Mesendoderm (in vitro differentiated cells): ENCODE results near the gene SCD5.

Experiments
- DNase-seq: peaks from one replicate; pipeline ENCODE4 v3.0.0; 2013
- H2AK5ac ChIP-seq: 2 replicates; pipeline ENCODE4 v1.6.1; 2013; ENCODE audit warnings: low read length, inconsistent platforms
- H2BK120ac ChIP-seq: 2 replicates; pipeline ENCODE4 v1.6.1; 2013; ENCODE audit warnings: low read depth, mild to moderate bottlenecking, low read length, moderate library complexity, mixed read lengths
- H2BK15ac ChIP-seq: replicated peaks from 2 replicates; pipeline ENCODE4 v1.6.1; 2013; ENCODE audit warnings: low read depth, mild to moderate bottlenecking, moderate library complexity
- H2BK5ac ChIP-seq: 2 replicates; pipeline ENCODE4 v1.6.1; 2013; ENCODE audit warnings: low read length, inconsistent platforms
- H3K18ac ChIP-seq: 2 replicates; pipeline ENCODE4 v1.6.1; 2013; ENCODE audit warnings: mild to moderate bottlenecking, low read length, mixed read lengths
- H3K23ac ChIP-seq: one replicate; pipeline ENCODE4 v1.6.1; 2013; ENCODE audit warnings: low read length
- H3K27ac ChIP-seq: 2 replicates; pipeline ENCODE4 v1.5.1; 2013; ENCODE audit warnings: low read depth, mild to moderate bottlenecking, inconsistent platforms, low read length, moderate library complexity
- H3K27me3 ChIP-seq: 2 replicates; pipeline ENCODE4 v1.6.1; 2013; ENCODE audit warnings: low read length, control low read depth, mild to moderate bottlenecking, inconsistent platforms; ENCODE audit not compliant: insufficient read depth, poor library complexity
- H3K36me3 ChIP-seq: 2 replicates; pipeline ENCODE4 v1.6.1; 2013; ENCODE audit warnings: low read length, inconsistent platforms; ENCODE audit not compliant: control insufficient read depth, insufficient read depth
- H3K4ac ChIP-seq: one replicate; pipeline ENCODE4 v1.6.1; 2013; ENCODE audit warnings: low read depth, mild to moderate bottlenecking, low read length, moderate library complexity
- H3K4me1 ChIP-seq: 2 replicates; pipeline ENCODE4 v1.6.1; 2013; ENCODE audit warnings: low read depth, low read length, inconsistent platforms; ENCODE audit not compliant: control insufficient read depth
- H3K4me2 ChIP-seq: 2 replicates; pipeline ENCODE4 v1.6.1; 2013; ENCODE audit warnings: low read length
- H3K4me3 ChIP-seq: 2 replicates; pipeline ENCODE4 v1.5.1; 2013; ENCODE audit warnings: mild to moderate bottlenecking, low read length
- H3K56ac ChIP-seq: one replicate; pipeline ENCODE4 v1.6.1; 2013; ENCODE audit warnings: low read length
- H3K79me1 ChIP-seq: 2 replicates; pipeline ENCODE4 v1.6.1; 2013; ENCODE audit warnings: low read length, inconsistent platforms
- H3K79me2 ChIP-seq: 2 replicates; pipeline ENCODE4 v1.6.1; 2013; ENCODE audit warnings: mild to moderate bottlenecking, low read length; ENCODE audit not compliant: control insufficient read depth, insufficient read depth
- H3K9ac ChIP-seq: 2 replicates; pipeline ENCODE4 v1.6.1; 2013; ENCODE audit warnings: low read length, inconsistent platforms
- H4K5ac ChIP-seq: one replicate; pipeline ENCODE4 v1.6.1; 2013; ENCODE audit warnings: low read length
- H4K8ac ChIP-seq: one replicate; pipeline ENCODE4 v1.6.1; 2013; ENCODE audit warnings: low read depth, mild to moderate bottlenecking, control low read depth, low read length, moderate library complexity
- WGBS: extraction: QIAGEN DNeasy Blood & Tissue Kit; methylation state at CpG from one replicate; pipeline ENCODE4 v1.1.7; 2013; ENCODE audit warnings: low lambda C conversion rate, missing lambda C conversion rate; ENCODE audit not compliant: insufficient coverage; ENCODE audit errors: extremely low coverage; 5-methylcytosine and 5-hydroxymethylcytosine counted together

SCD5 gene

DNA sequence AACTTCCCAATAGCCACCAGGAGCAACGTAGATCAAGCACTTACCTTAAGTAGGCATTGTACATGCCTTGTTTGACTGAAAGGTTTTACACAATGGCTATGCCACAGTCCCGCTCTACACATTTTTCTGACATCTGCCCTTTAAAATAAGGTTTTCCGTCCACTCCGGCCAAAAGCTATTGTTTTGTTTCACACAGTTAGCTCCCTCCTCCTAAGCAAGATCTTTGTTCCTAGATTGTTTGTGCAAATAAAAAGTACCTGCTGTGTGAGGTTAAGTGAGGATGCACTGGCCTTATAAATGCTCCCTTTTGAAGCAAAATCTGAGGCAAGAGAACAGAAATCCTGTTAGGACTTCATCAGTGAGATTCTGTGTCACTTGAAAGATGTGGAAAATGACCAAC lies 11.8 kb downstream of the SCD5 start:
- Histone ChIP-seq H3K9ac (no peak overlapping the region), H3K4me2 (no peak overlapping the region), H3K79me2 (no peaks in the 10 kb centered on the region), H3K4me3 (no peak overlapping the region), H4K5ac (no peak overlapping the region), H2BK120ac (no peak overlapping the region), H3K18ac (no peak overlapping the region), H3K27me3 (peaks cover 16% of the 10 kb centered on the region), H3K36me3 (no peaks in the 10 kb centered on the region), H2BK15ac (no peak overlapping the region), H3K4ac (no peak overlapping the region), H3K79me1 (no peaks in the 10 kb centered on the region), H3K4me1 (peaks cover 13% of the 10 kb centered on the region), H3K56ac (no peak overlapping the region), H2BK5ac (no peak overlapping the region), H4K8ac (no peak overlapping the region), H2AK5ac (no peak overlapping the region), H3K27ac (no peak overlapping the region), H3K23ac (no peak overlapping the region)
- no CpG with 5 or more reads among the region's 4 CpGs for WGBS
- no peak for DNase-seq

DNA sequence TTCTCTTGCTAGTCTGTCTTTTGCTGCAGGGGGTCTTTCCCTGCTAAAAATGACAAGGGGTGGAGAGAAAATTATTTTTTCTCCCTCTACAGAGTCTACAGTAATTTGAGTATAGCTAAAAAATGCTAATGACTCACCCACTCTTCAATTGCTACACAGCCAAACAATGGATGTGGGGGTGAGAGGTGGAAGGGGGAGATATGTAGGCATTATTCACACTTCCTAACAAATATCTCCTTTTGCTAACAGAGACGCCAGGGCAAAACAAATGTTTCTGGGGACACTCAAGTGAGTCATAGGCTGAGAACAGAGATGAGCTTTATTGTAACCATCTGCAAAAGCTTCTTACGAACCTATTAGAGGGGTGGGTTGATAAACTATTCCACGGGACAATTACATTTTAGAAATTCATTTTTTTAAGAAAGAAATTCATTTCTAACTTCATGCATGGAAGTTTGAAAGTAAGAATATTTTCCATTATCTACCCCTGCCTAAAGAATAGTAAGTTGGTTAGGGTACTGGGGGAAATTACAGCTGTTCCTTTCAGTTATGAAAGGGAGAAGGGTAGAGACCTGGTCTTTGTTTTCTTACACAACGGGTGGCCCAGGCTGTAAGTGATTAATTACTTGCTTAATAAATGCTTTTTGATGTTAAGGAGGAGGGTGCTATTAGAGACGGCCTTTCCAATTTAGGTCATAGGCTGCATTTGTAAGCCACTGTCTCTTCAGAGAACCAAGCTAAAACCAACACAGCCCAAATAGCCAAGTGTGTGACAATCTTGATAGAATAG lies 12.8 kb downstream of the SCD5 start:
- no peak overlapping the region for H3K4ac ChIP-seq
- H2BK15ac ChIP-seq: no peak overlapping the region
- no CpG with 5 or more reads among the region's 5 CpGs for WGBS
- H3K79me2 ChIP-seq: no peaks in the 10 kb centered on the region
- no peaks in the 10 kb centered on the region for H3K36me3 ChIP-seq
- peak; percentile 74 for DNase-seq
- no peak overlapping the region for H3K4me3 ChIP-seq
- no peak overlapping the region for H3K4me2 ChIP-seq
- no peaks in the 10 kb centered on the region for H3K79me1 ChIP-seq
- H4K8ac ChIP-seq: no peak overlapping the region
- peaks cover 13% of the 10 kb centered on the region for H3K4me1 ChIP-seq
- no peak overlapping the region for H3K27ac ChIP-seq
- no peak overlapping the region for H3K23ac ChIP-seq
- no peak overlapping the region for H3K18ac ChIP-seq
- H2AK5ac ChIP-seq: no peak overlapping the region
- no peak overlapping the region for H3K9ac ChIP-seq
- H2BK120ac ChIP-seq: no peak overlapping the region
- H3K56ac ChIP-seq: no peak overlapping the region
- peaks cover 16% of the 10 kb centered on the region for H3K27me3 ChIP-seq
- H2BK5ac ChIP-seq: no peak overlapping the region
- H4K5ac ChIP-seq: no peak overlapping the region

DNA sequence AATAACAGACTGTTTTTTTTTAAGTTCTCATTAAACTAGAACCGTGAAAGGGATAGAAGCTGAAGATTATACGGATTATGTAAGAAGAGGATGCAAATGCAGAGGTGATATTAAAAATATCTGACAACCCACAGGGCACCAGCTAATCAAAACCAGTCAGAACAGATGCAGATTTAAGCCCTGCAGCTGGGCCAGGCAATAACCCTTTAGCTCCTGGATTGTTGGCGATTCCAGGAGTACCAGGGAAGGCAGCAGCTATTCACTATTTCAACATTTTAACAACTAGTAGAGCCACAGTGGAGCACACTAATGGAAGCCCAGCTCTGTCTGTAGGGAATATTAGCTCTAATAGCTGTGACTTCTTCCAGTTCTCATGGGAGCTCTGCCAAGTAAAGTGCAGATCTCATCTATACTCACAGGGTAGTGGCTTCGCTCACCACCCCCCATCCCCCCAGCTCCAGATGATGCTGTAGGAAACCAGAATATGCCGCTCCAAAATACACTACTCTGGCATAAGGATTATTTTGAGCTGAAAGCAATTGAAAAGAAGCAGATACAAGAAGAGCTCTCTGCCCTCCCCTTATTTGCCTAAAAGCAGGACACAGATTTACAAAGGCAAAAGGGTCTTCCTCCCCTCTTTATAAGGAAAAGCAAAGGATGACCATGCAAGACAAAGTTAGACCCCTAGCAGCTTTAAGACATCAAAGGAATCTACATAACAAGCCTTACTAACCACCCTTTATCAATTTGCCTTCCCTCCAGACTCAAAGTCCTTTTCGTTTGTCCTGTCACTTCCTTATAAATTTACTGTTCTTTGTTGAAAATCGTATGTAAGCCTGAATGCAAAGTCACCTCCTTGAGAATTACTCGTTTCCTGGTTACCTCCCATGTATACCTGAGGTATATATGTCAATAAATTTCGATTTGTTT lies 13.7 kb downstream of the SCD5 start:
- Histone ChIP-seq H3K36me3 (no peaks in the 10 kb centered on the region), H3K4me3 (no peak overlapping the region), H2BK5ac (no peak overlapping the region), H2BK120ac (no peak overlapping the region), H4K8ac (no peak overlapping the region), H3K27ac (no peak overlapping the region), H2BK15ac (no peak overlapping the region), H3K4ac (no peak overlapping the region), H3K56ac (no peak overlapping the region), H3K79me1 (no peaks in the 10 kb centered on the region), H3K27me3 (peaks cover 16% of the 10 kb centered on the region), H2AK5ac (no peak overlapping the region), H3K4me1 (peaks cover 13% of the 10 kb centered on the region), H3K18ac (no peak overlapping the region), H4K5ac (no peak overlapping the region), H3K4me2 (peak overlapping the region; percentile 17), H3K9ac (no peak overlapping the region), H3K23ac (no peak overlapping the region), H3K79me2 (no peaks in the 10 kb centered on the region)
- peak; percentile 80 for DNase-seq
- no CpG with 5 or more reads among the region's 9 CpGs for WGBS

DNA sequence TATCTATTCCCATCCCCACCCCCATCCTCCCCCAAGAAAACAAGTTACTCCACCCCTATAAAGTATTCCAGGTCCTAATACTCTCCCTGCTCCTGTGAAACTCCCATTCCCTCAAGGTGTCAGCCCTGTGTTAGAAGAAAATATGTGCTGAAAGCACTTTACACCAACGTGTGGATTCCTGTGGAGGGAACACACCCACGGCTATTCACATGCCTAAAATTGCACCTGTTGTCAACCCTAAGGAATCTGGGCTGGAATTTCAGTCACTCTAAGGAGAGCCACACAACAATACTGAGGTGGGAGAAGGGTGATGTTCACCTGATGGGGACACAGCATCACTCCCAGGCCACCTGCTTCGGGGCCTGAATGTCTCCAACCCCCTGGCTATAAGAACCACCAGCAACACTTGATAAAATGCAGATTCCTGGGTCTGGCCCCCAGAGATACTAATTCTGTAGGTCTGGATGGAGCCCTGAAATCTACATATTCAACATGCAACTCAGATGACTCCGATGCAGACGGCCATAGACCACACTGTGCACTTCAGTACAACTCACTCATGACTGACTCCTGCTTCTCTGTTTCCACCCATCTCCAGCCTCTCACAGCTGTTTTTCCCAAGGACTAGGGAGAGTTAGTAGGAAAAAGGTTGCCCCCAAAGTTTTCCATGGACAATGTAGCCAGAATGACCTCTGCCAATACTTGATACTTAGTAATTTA lies 15.8 kb downstream of the SCD5 start:
- no CpG with 5 or more reads among the region's 5 CpGs for WGBS

DNA sequence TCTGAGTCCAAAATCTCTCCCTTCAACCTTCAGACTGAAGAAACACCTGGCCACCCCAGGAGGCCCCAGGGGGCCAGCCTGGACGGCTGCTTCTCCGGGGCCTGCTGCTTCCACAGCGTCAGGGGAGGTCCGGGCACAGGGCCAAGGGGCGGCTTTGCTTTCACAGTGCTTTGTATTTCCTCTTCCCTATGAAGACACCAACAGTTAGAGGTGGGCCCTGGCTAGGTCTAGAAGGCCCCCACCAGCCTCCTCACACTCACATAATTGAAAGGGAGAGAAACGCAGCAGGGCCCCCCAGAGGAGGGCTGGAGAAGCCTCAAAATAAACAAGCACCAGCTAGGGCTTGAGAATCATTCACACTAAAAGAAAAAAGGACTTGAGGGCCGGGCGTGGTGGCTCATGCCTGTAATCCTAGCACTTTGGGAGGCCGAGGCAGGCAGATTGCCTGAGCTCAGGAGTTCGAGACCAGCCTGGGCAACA lies 17.8 kb downstream of the SCD5 start:
- H3K4me1 ChIP-seq: peaks cover 11% of the 10 kb centered on the region
- H3K79me2 ChIP-seq: no peaks in the 10 kb centered on the region
- H3K27me3 ChIP-seq: no peaks in the 10 kb centered on the region
- no peak overlapping the region for H3K4me3 ChIP-seq
- H3K56ac ChIP-seq: no peak overlapping the region
- no peaks in the 10 kb centered on the region for H3K36me3 ChIP-seq
- H2BK15ac ChIP-seq: no peak overlapping the region
- H3K4me2 ChIP-seq: no peak overlapping the region
- no peak for DNase-seq
- no peak overlapping the region for H3K23ac ChIP-seq
- no peak overlapping the region for H2BK120ac ChIP-seq
- no peak overlapping the region for H3K27ac ChIP-seq
- H3K4ac ChIP-seq: no peak overlapping the region
- H2AK5ac ChIP-seq: no peak overlapping the region
- H2BK5ac ChIP-seq: no peak overlapping the region
- H3K18ac ChIP-seq: no peak overlapping the region
- H3K9ac ChIP-seq: no peak overlapping the region
- WGBS: no CpG with 5 or more reads among the region's 10 CpGs
- no peak overlapping the region for H4K5ac ChIP-seq
- no peak overlapping the region for H4K8ac ChIP-seq
- H3K79me1 ChIP-seq: no peaks in the 10 kb centered on the region

More for the DNA sequence above, 15.8 kb downstream of the SCD5 start:
- Histone ChIP-seq H3K9ac (no peak overlapping the region), H3K18ac (no peak overlapping the region), H3K79me1 (no peaks in the 10 kb centered on the region), H3K4me3 (no peak overlapping the region), H3K79me2 (no peaks in the 10 kb centered on the region), H2AK5ac (no peak overlapping the region), H3K23ac (no peak overlapping the region), H3K27me3 (peaks cover 4% of the 10 kb centered on the region), H3K27ac (no peak overlapping the region), H3K4me2 (no peak overlapping the region), H3K4me1 (peaks cover 13% of the 10 kb centered on the region), H2BK5ac (no peak overlapping the region), H3K36me3 (no peaks in the 10 kb centered on the region), H3K4ac (no peak overlapping the region), H2BK120ac (no peak overlapping the region), H4K5ac (no peak overlapping the region), H4K8ac (no peak overlapping the region), H2BK15ac (no peak overlapping the region), H3K56ac (no peak overlapping the region)
- DNase-seq: peak; percentile 94
